ENCODE results near the gene LKAAEAR1. TPM values are rescaled to one million over a fixed set of nuclear protein-coding genes. Genes with fewer than 3 reads are reported as not detected.
A peak's percentile ranks its signal among the peaks of the same experiment; 100 is the strongest.

Gene LKAAEAR1
- total RNA-seq, 4 donors from 2014 or later: not detected

DNA sequence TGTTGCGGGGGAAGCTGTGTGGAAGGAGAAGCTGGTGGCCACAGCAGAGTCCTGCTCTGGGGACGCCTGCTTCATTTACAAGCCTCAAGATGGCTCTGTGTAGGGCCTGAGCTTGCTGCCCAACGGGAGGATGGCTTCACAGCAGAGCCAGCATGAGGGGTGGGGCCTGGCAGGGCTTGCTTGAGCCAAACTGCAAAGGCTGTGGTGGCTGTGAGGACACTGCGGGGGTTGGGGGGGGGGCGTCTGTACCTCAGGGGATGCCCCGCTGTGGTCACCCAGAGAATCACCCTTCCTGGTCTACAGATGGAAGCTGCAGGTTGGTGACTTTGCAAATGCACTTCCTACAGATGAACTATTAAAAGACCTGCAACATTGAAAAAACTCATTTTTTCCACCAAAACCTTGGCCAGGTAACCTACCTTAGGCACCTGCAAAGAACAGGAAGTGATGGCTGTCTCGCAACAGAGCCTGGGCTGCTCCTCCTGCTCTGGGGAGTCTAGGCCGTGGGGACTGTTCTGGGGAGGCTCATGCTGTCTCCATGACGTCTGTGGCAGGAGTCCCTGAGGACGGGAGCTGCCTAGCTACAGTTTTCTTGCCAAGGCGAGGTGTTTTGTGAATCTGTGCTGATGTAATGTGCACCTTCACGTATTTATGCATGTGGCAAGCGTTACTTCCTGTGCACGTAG is 15.8 kb upstream of the LKAAEAR1 start:
- peaks cover 0 to 24% (median 4%) of the 10 kb centered on the region in 4 donors for H3K4me1 ChIP-seq
- no peaks in the 10 kb centered on the region for H3K9me3 ChIP-seq
- H3K4me3 ChIP-seq: no peak overlapping the region
- H3K27me3 ChIP-seq: peaks cover 0 to 19% of the 10 kb centered on the region in 2 donors
- H3K36me3 ChIP-seq: no peaks in the 10 kb centered on the region
- DNase-seq: peak in 2 of 3 donors; percentile 64 to 77
- H3K27ac ChIP-seq: peak overlapping the region in 1 of 4 donors; percentile 66
- TF ChIP-seq POLR2A (IDR thresholded peaks at IDR 0.05): no peak
- no peak for TF ChIP-seq CTCF (IDR thresholded peaks at IDR 0.05)

DNA sequence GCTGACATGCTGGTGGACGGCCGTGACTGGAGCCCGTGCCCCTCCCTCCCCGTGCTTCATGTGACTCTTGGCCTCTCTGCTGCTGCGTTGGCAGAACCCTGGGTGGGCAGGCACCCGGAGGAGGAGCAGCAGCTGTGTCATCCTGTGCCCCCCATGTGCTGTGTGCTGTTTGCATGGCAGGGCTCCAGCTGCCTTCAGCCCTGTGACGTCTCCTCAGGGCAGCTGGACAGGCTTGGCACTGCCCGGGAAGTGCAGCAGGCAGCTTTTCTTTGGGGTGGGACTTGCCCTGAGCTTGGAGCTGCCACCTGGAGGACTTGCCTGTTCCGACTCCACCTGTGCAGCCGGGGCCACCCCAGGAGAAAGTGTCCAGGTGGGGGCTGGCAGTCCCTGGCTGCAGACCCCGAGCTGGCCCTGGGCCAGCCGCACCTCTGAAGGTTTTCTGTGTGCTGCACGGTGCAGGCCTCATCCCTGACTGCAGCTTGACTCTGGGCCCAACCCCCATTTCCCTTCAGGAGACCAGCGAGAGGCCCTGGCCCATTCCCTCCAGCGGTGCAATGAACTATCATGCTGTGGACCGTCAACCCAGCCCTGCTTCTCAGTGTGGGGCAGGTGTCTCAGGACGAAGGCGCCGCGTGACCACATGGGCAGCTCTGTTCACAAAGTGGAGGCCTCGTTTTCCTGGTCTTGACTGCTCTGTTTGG is 15.0 kb upstream of the LKAAEAR1 start:
- H3K36me3 ChIP-seq: no peaks in the 10 kb centered on the region
- TF ChIP-seq POLR2A (IDR thresholded peaks at IDR 0.05) (no peak), CTCF (IDR thresholded peaks at IDR 0.05) (no peak)
- H3K27ac ChIP-seq: peak overlapping the region in 1 of 4 donors; percentile 66
- no peak for DNase-seq
- H3K4me1 ChIP-seq: peaks cover 0 to 24% (median 4%) of the 10 kb centered on the region in 4 donors
- peaks cover 0 to 19% of the 10 kb centered on the region in 2 donors for H3K27me3 ChIP-seq
- H3K4me3 ChIP-seq: no peak overlapping the region
- no peaks in the 10 kb centered on the region for H3K9me3 ChIP-seq

DNA sequence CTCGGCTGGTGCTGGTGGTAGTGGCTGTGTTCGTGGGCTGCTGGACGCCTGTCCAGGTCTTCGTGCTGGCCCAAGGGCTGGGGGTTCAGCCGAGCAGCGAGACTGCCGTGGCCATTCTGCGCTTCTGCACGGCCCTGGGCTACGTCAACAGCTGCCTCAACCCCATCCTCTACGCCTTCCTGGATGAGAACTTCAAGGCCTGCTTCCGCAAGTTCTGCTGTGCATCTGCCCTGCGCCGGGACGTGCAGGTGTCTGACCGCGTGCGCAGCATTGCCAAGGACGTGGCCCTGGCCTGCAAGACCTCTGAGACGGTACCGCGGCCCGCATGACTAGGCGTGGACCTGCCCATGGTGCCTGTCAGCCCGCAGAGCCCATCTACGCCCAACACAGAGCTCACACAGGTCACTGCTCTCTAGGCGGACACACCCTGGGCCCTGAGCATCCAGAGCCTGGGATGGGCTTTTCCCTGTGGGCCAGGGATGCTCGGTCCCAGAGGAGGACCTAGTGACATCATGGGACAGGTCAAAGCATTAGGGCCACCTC is 14.3 kb upstream of the LKAAEAR1 start:
- TF ChIP-seq CTCF (IDR thresholded peaks at IDR 0.05) (no peak), POLR2A (IDR thresholded peaks at IDR 0.05) (no peak)
- H3K27ac ChIP-seq: no peak overlapping the region
- no peaks in the 10 kb centered on the region for H3K9me3 ChIP-seq
- H3K36me3 ChIP-seq: no peaks in the 10 kb centered on the region
- H3K27me3 ChIP-seq: peaks cover 0 to 19% of the 10 kb centered on the region in 2 donors
- no peak for DNase-seq
- no peak overlapping the region for H3K4me3 ChIP-seq
- H3K4me1 ChIP-seq: peaks cover 0 to 24% (median 4%) of the 10 kb centered on the region in 4 donors

DNA sequence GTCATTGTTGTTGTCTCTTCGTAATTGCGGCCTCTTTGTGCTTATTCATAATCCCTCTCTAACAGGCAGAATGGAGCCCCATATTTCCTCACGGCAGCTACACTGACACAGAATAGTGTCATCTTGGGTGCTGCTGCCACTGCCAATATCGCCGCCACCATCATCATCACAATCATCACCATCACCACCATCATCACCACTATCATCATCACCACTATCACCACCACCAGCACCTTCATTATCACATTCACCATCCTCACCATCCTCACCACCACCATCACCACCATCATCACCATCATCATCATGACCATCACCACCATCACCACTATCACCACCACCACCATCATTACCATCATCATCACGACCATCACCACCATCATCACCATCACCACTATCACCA is 12.3 kb upstream of the LKAAEAR1 start:
- Histone ChIP-seq H3K9me3 (no peaks in the 10 kb centered on the region), H3K36me3 (no peaks in the 10 kb centered on the region), H3K4me3 (no peak overlapping the region), H3K27ac (no peak overlapping the region), H3K4me1 (peaks cover 0 to 15% (median 0%) of the 10 kb centered on the region in 4 donors), H3K27me3 (peaks cover 0 to 6% of the 10 kb centered on the region in 2 donors)
- TF ChIP-seq CTCF (IDR thresholded peaks at IDR 0.05) (no peak), POLR2A (IDR thresholded peaks at IDR 0.05) (no peak)
- no peak for DNase-seq

GRCh38 chr20:64095927-64096326 is 11.7 kb upstream of the LKAAEAR1 start:
- peaks cover 0 to under 1% of the 10 kb centered on the region in 2 donors for H3K27me3 ChIP-seq

More at GRCh38 chr20:64095927-64096326, 11.7 kb upstream of the LKAAEAR1 start:
- H3K36me3 ChIP-seq: no peaks in the 10 kb centered on the region
- TF ChIP-seq CTCF (IDR thresholded peaks at IDR 0.05) (no peak), POLR2A (IDR thresholded peaks at IDR 0.05) (no peak)
- no peaks in the 10 kb centered on the region for H3K9me3 ChIP-seq
- H3K4me1 ChIP-seq: peaks cover 0 to 14% (median 0%) of the 10 kb centered on the region in 4 donors
- H3K4me3 ChIP-seq: no peak overlapping the region
- DNase-seq: no peak
- no peak overlapping the region for H3K27ac ChIP-seq

Data from Peyer's patch (tissue), 4 donors.